CD8-positive, alpha-beta memory T cell (primary cell): Measurements from ENCODE around the gene CST6. TPM values are rescaled to one million over a fixed set of nuclear protein-coding genes. Genes with fewer than 3 reads are reported as not detected.
A peak's percentile ranks its signal among the peaks of the same experiment; 100 is the strongest.

Experiments
- CTCF ChIA-PET: fragments of 350-600 bp; sonication (Branson Sonifier 250); formaldehyde crosslinking; loops from one replicate; lab custom pipeline; 2021; ENCODE audit warnings: antibody characterized with exemption; lab: Charles Lee
- POLR2A ChIA-PET: fragments of 350-600 bp; sonication (Branson Sonifier 250); formaldehyde crosslinking; loops from one replicate; lab custom pipeline; 2021; ENCODE audit warnings: antibody characterized with exemption; lab: Charles Lee
- DNase-seq, 5 donors: peaks; one replicate each; pipeline versions ENCODE4 v3.0.0 to v3.0.0-alpha.2; 2020 to 2022; ENCODE audit warnings: mixed read lengths in 1 of 5
- H3K27ac ChIP-seq: one replicate; pipeline ENCODE4 v1.7.0; 2013; ENCODE audit warnings: low read depth, mild to moderate bottlenecking, low read length, moderate library complexity
- H3K27me3 ChIP-seq: 2 replicates; pipeline ENCODE4 v1.7.0; 2013; ENCODE audit warnings: low read length, mild to moderate bottlenecking; ENCODE audit not compliant: insufficient read depth, poor library complexity, severe bottlenecking
- H3K36me3 ChIP-seq: 2 replicates; pipeline ENCODE4 v1.7.0; 2013; ENCODE audit warnings: mild to moderate bottlenecking, low read length, moderate library complexity; ENCODE audit not compliant: insufficient read depth
- H3K4me1 ChIP-seq: 2 replicates; pipeline ENCODE4 v1.7.0; 2013; ENCODE audit warnings: mild to moderate bottlenecking, low read length, moderate library complexity; ENCODE audit not compliant: insufficient read depth
- H3K4me3 ChIP-seq: 2 replicates; pipeline ENCODE4 v1.7.0; 2013; ENCODE audit warnings: mild to moderate bottlenecking, low read length
- H3K9me3 ChIP-seq: 2 replicates; pipeline ENCODE4 v1.7.0; 2013; ENCODE audit warnings: mild to moderate bottlenecking, low read length
- H3K27ac Mint-ChIP-seq, 8 donors: one replicate each; pipeline ENCODE4 v1.8.0; 2020 to 2021; ENCODE audit warnings: mixed read lengths in 8 of 8, mild to moderate bottlenecking in 6 of 8, inconsistent platforms in 3 of 8, moderate library complexity in 3 of 8
- H3K27me3 Mint-ChIP-seq, 2 donors: one replicate each; pipeline ENCODE4 v1.8.0; 2020 to 2021; ENCODE audit warnings: mixed read lengths in 2 of 2, mild to moderate bottlenecking in 1 of 2, moderate library complexity in 1 of 2
- H3K36me3 Mint-ChIP-seq, 3 donors: one replicate each; pipeline ENCODE4 v1.8.0; 2020 to 2021; ENCODE audit warnings: mixed read lengths in 3 of 3, inconsistent platforms in 1 of 3, mild to moderate bottlenecking in 1 of 3
- H3K4me1 Mint-ChIP-seq, 3 donors: one replicate each; pipeline ENCODE4 v1.8.0; 2020 to 2021; ENCODE audit warnings: mixed read lengths in 3 of 3, inconsistent platforms in 1 of 3, mild to moderate bottlenecking in 1 of 3
- H3K4me3 Mint-ChIP-seq, 7 donors: one replicate each; pipeline ENCODE4 v1.8.0; 2020 to 2021; ENCODE audit warnings: mixed read lengths in 7 of 7, mild to moderate bottlenecking in 6 of 7, moderate library complexity in 4 of 7, inconsistent platforms in 2 of 7
- H3K9me3 Mint-ChIP-seq, 5 donors: one replicate each; pipeline ENCODE4 v1.8.0; 2020 to 2022; ENCODE audit warnings: mixed read lengths in 5 of 5, mild to moderate bottlenecking in 3 of 5, moderate library complexity in 2 of 5, inconsistent platforms in 1 of 5
- polyA plus RNA-seq: library from polyadenylated mRNA; unstranded; fragments of 300-500 nt; fragmentation: Illumina TruSeq; gene quantifications from one replicate; pipeline ENCODE4 v1.2.3, GENCODE V29; 2021
- total RNA-seq, 2 experiments: library from RNA; stranded (reverse); gene quantifications; one replicate each; pipeline ENCODE4 v1.2.3, GENCODE V29; 2021

CST6 gene
- total and polyA plus RNA-seq, 3 experiments from 2014 or later = not detected

DNA sequence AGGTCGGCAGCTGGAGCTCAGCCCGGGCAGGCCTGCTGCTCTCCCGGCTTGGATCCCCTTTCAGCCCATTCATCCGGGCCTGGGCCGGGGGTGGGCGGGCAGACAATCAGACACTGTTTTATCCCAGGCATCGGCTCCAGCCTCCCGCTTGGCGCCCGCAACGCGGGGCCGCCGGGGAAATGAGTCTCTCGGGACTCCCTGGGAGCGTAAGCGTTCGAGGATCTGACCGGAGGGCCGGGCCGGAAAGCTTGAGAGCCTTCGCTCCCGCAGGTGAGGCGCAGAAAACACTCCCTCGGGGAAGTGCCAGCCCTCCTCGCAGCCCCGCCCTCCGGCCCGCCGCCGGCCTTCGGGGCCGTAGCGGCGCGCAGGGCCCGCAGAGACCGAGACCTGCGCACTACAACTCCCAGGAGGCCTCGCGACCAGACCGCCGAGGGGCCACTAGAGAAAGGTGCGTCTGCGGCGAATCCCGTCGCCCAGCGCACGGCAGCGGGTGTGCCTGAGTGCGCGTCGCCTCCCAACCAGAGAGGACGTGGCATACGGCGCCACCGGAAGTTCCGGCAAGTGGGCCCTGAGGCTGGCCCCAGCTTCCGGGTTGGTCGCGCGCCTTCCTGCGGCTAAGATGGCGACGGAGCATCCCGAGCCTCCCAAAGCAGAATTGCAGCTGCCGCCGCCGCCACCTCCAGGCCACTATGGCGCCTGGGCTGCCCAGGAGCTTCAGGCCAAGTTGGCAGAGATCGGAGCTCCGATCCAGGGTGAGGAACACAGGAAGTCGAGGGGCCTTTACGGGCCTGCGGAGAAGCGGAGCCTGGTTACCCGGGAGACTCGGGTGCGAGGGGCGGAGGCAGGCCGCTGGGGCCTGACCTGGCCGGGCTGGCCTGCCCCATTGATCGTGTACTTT, 40.2 kb downstream of the CST6 start, which contains the start of gene SF3B2:
Gene SF3B2, plus strand, starts transcription at position 599 of the 898 bp plus-strand sequence. Its CDS starts 21 bp downstream, at position 620.
- ChIA-PET CTCF (interaction anchor here (1.1 to 4.8 kb wide), 10 partner anchors 7 to 199 kb away, joined by 3 to 27 read pairs (median 5); partner anchors contain the start of genes CCDC85B and FIBP), POLR2A (interaction anchor here (0.7 to 1.8 kb wide), 12 partner anchors 15 to 791 kb away, joined by 3 to 11 read pairs (median 4); partner anchors contain the start of genes FIBP, MUS81 and PACS1)
- no peaks in the 10 kb centered on the region for H3K9me3 ChIP-seq
- no peaks in the 10 kb centered on the region for H3K27me3 ChIP-seq
- peak within 1 kb of the TSS; percentile 96 to 99 (median 99) for H3K27ac Mint-ChIP-seq
- DNase-seq = peak; percentile 93 to 97 (median 95)
- peaks cover 6 to 42% (median 7%) of the 10 kb centered on the region in 3 donors for H3K36me3 Mint-ChIP-seq
- peak within 1 kb of the TSS; percentile 98 to 100 (median 99) for H3K4me3 Mint-ChIP-seq
- H3K36me3 ChIP-seq = peaks cover 25% of the 10 kb centered on the region
- peak within 1 kb of the TSS; percentile 86 for H3K27ac ChIP-seq
- peaks cover 23% of the 10 kb centered on the region for H3K4me1 ChIP-seq
- H3K4me1 Mint-ChIP-seq = peaks cover 27 to 38% (median 34%) of the 10 kb centered on the region in 3 donors
- H3K4me3 ChIP-seq = peak within 1 kb of the TSS; percentile 79
- H3K27me3 Mint-ChIP-seq = peaks cover 4 to 6% of the 10 kb centered on the region in 2 donors
- no peaks in the 10 kb centered on the region for H3K9me3 Mint-ChIP-seq

DNA sequence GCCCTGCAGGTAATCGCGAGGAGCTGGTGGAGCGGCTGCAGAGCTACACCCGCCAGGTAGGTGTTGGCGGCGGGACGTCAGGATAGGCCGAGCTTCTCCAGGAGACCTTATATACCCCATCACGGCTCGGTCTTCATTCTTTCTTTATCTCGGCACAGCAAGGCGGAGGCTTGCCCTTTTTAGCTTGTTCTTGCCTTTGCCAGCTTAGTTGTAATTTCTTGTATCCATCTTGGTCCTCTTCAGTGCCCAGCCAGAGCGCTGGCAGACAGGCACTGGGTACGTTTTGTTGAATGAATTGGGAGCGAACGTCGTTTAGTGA, 40.8 kb downstream of the CST6 start:
- POLR2A ChIA-PET = interaction anchor here (0.7 to 1.8 kb wide), 11 partner anchors 8 to 791 kb away, joined by 3 to 11 read pairs (median 4); partner anchors contain the start of genes FIBP, MUS81 and PACS1
- Histone ChIP-seq H3K36me3 (peaks cover 30% of the 10 kb centered on the region), H3K27me3 (no peaks in the 10 kb centered on the region), H3K4me3 (peak overlapping the region; percentile 79), H3K27ac (peak overlapping the region; percentile 86), H3K4me1 (peaks cover 23% of the 10 kb centered on the region), H3K9me3 (no peaks in the 10 kb centered on the region)
- peaks cover 4 to 6% of the 10 kb centered on the region in 2 donors for H3K27me3 Mint-ChIP-seq
- H3K4me3 Mint-ChIP-seq = peak overlapping the region; percentile 98 to 100 (median 99)
- no peak for DNase-seq
- peaks cover 6 to 48% (median 9%) of the 10 kb centered on the region in 3 donors for H3K36me3 Mint-ChIP-seq
- H3K9me3 Mint-ChIP-seq = no peaks in the 10 kb centered on the region
- H3K27ac Mint-ChIP-seq = peak overlapping the region; percentile 96 to 99 (median 99)
- CTCF ChIA-PET = interaction anchor here (1.1 to 4.8 kb wide), 9 partner anchors 8 to 164 kb away, joined by 3 to 27 read pairs (median 5); partner anchors contain the start of genes CCDC85B and FIBP
- peaks cover 29 to 38% (median 34%) of the 10 kb centered on the region in 3 donors for H3K4me1 Mint-ChIP-seq

DNA sequence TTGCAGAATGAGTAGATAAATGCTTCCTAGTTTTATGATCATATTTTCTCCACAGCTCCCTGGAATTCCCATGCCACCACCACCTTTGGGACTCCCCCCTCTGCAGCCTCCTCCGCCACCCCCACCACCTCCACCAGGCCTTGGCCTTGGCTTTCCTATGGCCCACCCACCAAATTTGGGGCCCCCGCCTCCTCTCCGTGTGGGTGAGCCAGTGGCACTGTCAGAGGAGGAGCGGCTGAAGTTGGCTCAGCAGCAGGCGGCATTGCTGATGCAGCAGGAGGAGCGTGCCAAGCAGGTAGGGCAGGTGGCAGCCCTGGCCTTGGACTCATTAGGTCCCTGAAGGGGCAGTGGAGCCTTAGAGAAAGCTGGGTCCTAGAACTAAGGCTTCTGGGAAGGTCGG, 43.2 kb downstream of the CST6 start:
- no peak for DNase-seq
- Mint-ChIP-seq H3K27me3 (peaks cover 0 to 2% of the 10 kb centered on the region in 2 donors), H3K36me3 (peaks cover 13 to 70% (median 14%) of the 10 kb centered on the region in 3 donors), H3K27ac (peak overlapping the region in 3 of 8 donors; percentile 14 to 87 (median 77)), H3K9me3 (no peaks in the 10 kb centered on the region), H3K4me3 (peak overlapping the region in 1 of 7 donors; percentile 93), H3K4me1 (peaks cover 30 to 36% (median 34%) of the 10 kb centered on the region in 3 donors)
- Histone ChIP-seq H3K27me3 (no peaks in the 10 kb centered on the region), H3K4me3 (no peak overlapping the region), H3K36me3 (peaks cover 51% of the 10 kb centered on the region), H3K4me1 (peaks cover 18% of the 10 kb centered on the region), H3K27ac (no peak overlapping the region), H3K9me3 (no peaks in the 10 kb centered on the region)
- POLR2A ChIA-PET = interaction anchor here (0.6 kb wide), 1 partner anchor 67 kb away, joined by 3 read pairs; no protein-coding TSS in a partner anchor
- CTCF ChIA-PET = interaction anchor here (0.8 to 4.8 kb wide), 3 partner anchors 10 to 16 kb away, joined by 3 to 27 read pairs (median 6); no protein-coding TSS in a partner anchor

DNA sequence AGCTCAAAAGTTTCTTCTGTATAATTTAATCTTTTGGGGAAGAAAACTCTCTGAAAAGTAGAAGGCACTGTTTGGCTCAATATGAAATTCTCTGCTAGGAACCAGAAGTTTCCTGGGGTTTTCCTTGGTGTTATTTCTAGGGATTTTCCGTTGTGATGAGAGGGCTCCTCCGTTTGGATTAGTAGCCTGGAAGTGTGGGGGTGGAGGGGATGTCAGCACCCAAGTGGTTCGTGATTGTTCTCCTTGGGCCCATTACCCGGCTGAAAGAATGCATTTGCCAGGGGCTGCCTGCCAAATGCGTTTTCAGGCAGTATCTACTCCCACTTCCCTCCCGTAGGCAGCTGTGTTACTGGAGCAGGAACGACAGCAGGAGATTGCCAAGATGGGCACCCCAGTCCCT, 44.7 kb downstream of the CST6 start:
- Mint-ChIP-seq H3K4me3 (no peak overlapping the region), H3K36me3 (peaks cover 24 to 84% (median 25%) of the 10 kb centered on the region in 3 donors), H3K27me3 (peaks cover 0 to 2% of the 10 kb centered on the region in 2 donors), H3K4me1 (peaks cover 22 to 44% (median 35%) of the 10 kb centered on the region in 3 donors), H3K9me3 (no peaks in the 10 kb centered on the region), H3K27ac (peak overlapping the region in 2 of 8 donors; percentile 63 to 69)
- Histone ChIP-seq H3K4me3 (no peak overlapping the region), H3K27ac (no peak overlapping the region), H3K9me3 (no peaks in the 10 kb centered on the region), H3K27me3 (no peaks in the 10 kb centered on the region), H3K4me1 (peaks cover 14% of the 10 kb centered on the region), H3K36me3 (peaks cover 66% of the 10 kb centered on the region)
- no peak for DNase-seq
- CTCF ChIA-PET = interaction anchor here (0.8 to 4.8 kb wide), 2 partner anchors 11 to 12 kb away, joined by 3 to 27 read pairs; no protein-coding TSS in a partner anchor
- POLR2A ChIA-PET = interaction anchor here (0.6 kb wide), 1 partner anchor 61 kb away, joined by 10 read pairs; no protein-coding TSS in a partner anchor

DNA sequence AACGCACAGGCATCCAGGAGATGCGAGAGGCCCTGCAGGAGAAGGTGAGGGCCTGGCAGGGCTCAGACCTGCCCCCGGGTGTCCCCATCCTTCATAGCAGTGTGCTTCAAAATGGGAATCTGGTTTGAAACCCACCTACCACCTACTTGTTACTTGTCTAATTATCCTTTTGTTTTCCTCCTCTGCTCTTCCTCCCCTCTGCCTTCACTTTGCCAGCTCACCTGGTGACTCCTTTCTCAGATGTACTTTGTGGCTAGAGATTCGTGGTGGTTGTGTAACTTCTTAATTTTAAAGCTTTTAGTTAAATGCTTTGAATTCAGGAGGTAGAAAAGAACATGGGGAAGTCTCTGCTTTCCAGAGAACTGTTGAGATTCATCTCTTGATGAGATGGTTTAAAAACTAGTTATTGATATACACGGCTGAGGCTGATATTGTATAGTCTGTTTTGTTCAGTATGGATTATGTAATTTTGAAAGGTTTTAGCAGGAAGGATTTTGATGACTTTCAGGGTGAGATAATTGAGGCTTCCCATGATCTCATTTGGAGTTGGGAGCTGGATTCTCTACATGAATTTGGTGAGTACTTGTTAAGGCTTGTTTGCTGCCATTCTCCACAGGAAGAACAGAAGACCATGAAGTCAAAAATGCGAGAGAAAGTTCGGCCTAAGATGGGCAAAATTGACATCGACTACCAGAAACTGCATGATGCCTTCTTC, 48.3 kb downstream of the CST6 start:
- H3K36me3 ChIP-seq = peaks cover 90% of the 10 kb centered on the region
- no peak for DNase-seq
- Mint-ChIP-seq H3K27me3 (no peaks in the 10 kb centered on the region), H3K4me1 (peaks cover 16 to 42% (median 25%) of the 10 kb centered on the region in 3 donors), H3K4me3 (no peak overlapping the region), H3K36me3 (peaks cover 45 to 94% (median 46%) of the 10 kb centered on the region in 3 donors), H3K27ac (peak overlapping the region in 4 of 8 donors; percentile 11 to 93 (median 51)), H3K9me3 (no peaks in the 10 kb centered on the region)
- ChIA-PET POLR2A (no interaction called here), CTCF (interaction anchor here (1.6 to 2.7 kb wide), 2 partner anchors 8 to 15 kb away, joined by 9 to 12 read pairs; no protein-coding TSS in a partner anchor)
- H3K27me3 ChIP-seq = no peaks in the 10 kb centered on the region
- no peaks in the 10 kb centered on the region for H3K4me1 ChIP-seq
- H3K9me3 ChIP-seq = no peaks in the 10 kb centered on the region
- no peak overlapping the region for H3K27ac ChIP-seq
- H3K4me3 ChIP-seq = no peak overlapping the region

DNA sequence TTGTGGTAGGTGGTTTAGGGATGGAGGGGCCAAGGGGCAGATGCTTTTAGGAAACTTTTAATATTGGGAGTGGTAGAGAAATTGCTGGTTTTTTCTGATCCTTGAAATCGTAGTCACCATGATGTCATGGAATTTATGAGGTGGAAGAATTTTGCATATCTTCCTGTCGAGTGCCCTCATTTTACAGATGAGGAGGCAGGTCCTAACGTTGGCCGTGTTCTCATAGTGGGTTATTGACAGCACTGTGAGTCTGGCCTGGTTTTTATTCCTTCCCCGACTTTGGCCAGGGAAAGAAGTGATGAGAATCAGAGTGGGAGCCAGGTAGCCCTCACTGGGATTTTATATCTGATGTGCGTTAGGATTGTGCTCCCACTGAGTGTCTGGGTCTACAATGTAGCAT, 49.5 kb downstream of the CST6 start:
- Histone ChIP-seq H3K4me1 (no peaks in the 10 kb centered on the region), H3K36me3 (peaks cover 84% of the 10 kb centered on the region), H3K9me3 (no peaks in the 10 kb centered on the region), H3K27me3 (no peaks in the 10 kb centered on the region), H3K27ac (no peak overlapping the region), H3K4me3 (no peak overlapping the region)
- ChIA-PET POLR2A (no interaction called here), CTCF (no interaction called here)
- no peaks in the 10 kb centered on the region for H3K9me3 Mint-ChIP-seq
- peak overlapping the region in 5 of 8 donors; percentile 14 to 83 (median 55) for H3K27ac Mint-ChIP-seq
- H3K27me3 Mint-ChIP-seq = no peaks in the 10 kb centered on the region
- H3K36me3 Mint-ChIP-seq = peaks cover 49 to 91% (median 50%) of the 10 kb centered on the region in 3 donors
- peaks cover 16 to 35% (median 25%) of the 10 kb centered on the region in 3 donors for H3K4me1 Mint-ChIP-seq
- no peak overlapping the region for H3K4me3 Mint-ChIP-seq
- no peak for DNase-seq

DNA sequence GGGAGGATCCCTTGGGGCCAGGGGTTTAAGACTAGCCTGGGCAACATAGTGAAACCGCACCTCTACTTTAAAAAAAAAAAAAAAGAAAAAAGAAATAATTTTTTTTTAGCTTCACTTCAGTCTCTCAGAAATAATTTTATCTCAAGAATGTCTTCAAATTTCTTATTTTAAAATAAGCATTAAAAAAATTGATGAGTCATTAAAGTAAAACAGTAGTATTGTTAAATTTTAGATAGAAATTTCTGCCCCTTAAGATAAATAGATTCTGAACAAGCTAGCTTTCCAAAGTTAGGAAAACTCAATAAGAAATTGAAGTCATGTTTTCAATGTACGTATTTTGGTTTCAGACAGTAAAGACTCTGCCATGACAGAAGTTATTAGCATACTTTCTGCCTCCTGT, 50.6 kb downstream of the CST6 start:
- Mint-ChIP-seq H3K4me3 (no peak overlapping the region), H3K36me3 (peaks cover 50 to 92% (median 51%) of the 10 kb centered on the region in 3 donors), H3K27me3 (no peaks in the 10 kb centered on the region), H3K4me1 (peaks cover 21 to 43% (median 37%) of the 10 kb centered on the region in 3 donors), H3K27ac (peak overlapping the region in 1 of 8 donors; percentile 43), H3K9me3 (no peaks in the 10 kb centered on the region)
- H3K4me3 ChIP-seq = no peak overlapping the region
- H3K4me1 ChIP-seq = no peaks in the 10 kb centered on the region
- POLR2A ChIA-PET = no interaction called here
- no peak for DNase-seq
- no peak overlapping the region for H3K27ac ChIP-seq
- no peaks in the 10 kb centered on the region for H3K9me3 ChIP-seq
- CTCF ChIA-PET = interaction anchor here (1.0 to 2.5 kb wide), 5 partner anchors 11 to 73 kb away, joined by 3 to 10 read pairs (median 4); partner anchors contain the start of gene SF3B2
- peaks cover 82% of the 10 kb centered on the region for H3K36me3 ChIP-seq
- no peaks in the 10 kb centered on the region for H3K27me3 ChIP-seq
